Gastrocnemius medialis (tissue), 4 donors: ENCODE data around the gene XRCC3.

Source experiments
- CTCF ChIP-seq, 5 experiments: fragments of 450-650 bp in 3 of 5; fragments of 200-600 bp in 2 of 5; sonication (generic) in 2 of 5; IDR thresholded peaks in 4 of 5; conservative IDR thresholded peaks in 1 of 5; 1 replicate in 4 of 5; 2 replicates in 1 of 5; pipeline ENCODE4 v1.5.1; 2016 to 2019; ENCODE audit warnings: antibody characterized with exemption in 5 of 5, mild to moderate bottlenecking in 3 of 5, moderate library complexity in 3 of 5
- POLR2A ChIP-seq, 2 donors: fragments of 450-650 bp; IDR thresholded peaks; one replicate each; pipeline ENCODE4 v1.6.1; 2017; ENCODE audit warnings: antibody characterized with exemption in 2 of 2, mild to moderate bottlenecking in 2 of 2, moderate library complexity in 2 of 2

- TF ChIP-seq CTCF (IDR thresholded peaks at IDR 0.05 in 4 of 5, conservative IDR thresholded peaks at IDR 0.05 in 1 of 5) = no peak
- TF ChIP-seq POLR2A (IDR thresholded peaks at IDR 0.05) = no peak
Measured at GRCh38 chr14:103726474-103726873, 11.2 kb upstream of the XRCC3 start.
